Measurements from ENCODE around the gene PSMC5.
"Not testable (repeated sequence)": the region's sequence is repeated elsewhere in the genome, so short reads cannot be mapped to it uniquely, and the experiment has no call there.

PSMC5 gene

GRCh38 chr17:63841350-63842172 is 14.3 kb downstream of the PSMC5 start:
- no peak for DNase-seq

DNA sequence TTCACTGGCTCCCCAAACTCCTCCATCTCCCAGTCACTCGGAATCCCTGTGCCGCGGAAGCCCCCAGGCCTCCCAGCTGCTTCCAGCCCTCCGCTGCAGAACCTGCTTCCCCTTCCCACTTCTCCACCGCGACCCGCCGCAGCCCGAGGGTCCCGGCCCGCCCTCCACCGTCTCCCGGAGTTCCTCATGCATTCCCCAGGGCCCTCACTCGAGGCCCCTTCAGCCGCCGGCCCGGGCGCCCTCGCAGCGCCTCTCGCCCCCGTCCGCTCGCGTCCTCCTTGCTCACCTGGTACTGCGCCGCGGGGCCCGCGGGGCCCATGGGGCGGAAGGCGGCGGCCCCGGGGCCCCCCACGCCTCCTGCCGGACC is 14.9 kb downstream of the PSMC5 start:
- DNase-seq: no peak

GRCh38 chr17:63842540-63843386 is 15.5 kb downstream of the PSMC5 start, which contains the start of gene SMARCD2:
Gene SMARCD2 (minus strand): TSS chr17:63842685. CDS start chr17:63842674, 11 bp downstream.
- peak; percentile 97 for DNase-seq

DNA sequence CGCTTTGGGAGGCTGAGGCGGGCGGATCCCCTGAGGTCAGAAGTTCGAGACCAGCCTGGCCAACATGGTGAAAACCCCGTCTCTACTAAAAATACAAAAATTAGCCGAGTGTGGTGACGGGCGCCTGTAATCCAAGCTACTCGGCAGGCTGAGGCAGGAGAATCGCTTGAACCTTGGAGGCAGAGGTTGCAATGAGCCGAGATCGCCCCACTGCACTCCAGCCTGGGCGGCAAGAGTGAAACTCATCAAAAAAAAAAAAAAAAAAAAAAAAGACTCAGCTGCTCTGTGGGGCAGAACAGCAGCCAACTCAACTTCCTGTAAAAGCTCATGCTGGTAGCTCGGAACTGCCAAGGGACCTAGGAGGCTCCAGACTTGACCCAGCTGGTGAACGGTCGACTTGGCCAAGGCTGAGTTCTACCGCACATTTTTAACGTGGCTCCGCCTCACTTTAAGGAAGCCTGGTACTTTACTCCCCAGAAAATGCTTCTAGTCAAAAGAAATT is 16.2 kb downstream of the PSMC5 start:
- DNase-seq: not testable (repeated sequence)

GRCh38 chr17:63843910-63844677 is 16.9 kb downstream of the PSMC5 start:
- no peak for DNase-seq

DNA sequence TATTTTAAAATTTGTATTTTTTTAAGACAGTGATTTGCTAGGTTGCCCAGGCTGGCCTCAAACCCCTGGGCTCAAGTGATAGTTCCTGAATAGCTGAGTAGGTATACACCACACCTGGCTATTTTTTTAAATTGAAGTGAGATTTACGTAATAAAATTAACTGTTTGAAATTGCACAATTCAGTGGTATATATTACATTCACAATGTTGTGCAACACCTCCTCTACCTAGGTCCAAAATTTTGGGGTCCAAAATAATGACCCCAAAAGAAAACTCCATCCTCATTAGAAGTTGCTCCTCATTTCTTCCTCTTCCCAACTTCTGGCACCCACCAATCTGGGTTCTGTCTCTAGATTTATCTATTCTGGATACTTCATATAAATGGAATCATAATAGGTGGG is 18.3 kb downstream of the PSMC5 start:
- no peak for DNase-seq

GRCh38 chr17:63847525-63848249 is 20.5 kb downstream of the PSMC5 start:
- DNase-seq: no peak

GRCh38 chr17:63848834-63849689 is 21.8 kb downstream of the PSMC5 start:
- DNase-seq: no peak

DNA sequence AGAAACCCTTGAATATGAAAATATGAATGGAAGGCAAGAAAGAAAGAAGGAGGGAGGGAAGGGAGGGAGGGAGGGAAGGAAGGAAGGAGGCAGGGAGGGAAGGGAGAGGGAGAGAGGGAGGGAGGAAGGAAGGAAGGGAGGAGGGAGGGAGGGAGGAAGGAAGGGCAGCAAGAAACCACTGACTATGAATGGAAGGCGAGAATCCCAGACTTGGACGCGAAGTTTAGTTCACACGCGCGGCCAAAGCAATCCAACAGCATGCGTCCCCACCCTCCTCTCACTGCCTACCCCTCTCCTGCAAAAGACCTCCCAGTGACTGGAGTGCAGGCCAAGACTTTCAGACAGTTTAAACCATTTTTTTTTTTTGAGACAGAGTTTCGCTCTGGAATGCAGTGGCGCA is 23.2 kb downstream of the PSMC5 start:
- DNase-seq: no peak

- DNase-seq: no peak
These were observed 26.0 kb downstream of the PSMC5 start for GRCh38 chr17:63853260-63853659.

DNA sequence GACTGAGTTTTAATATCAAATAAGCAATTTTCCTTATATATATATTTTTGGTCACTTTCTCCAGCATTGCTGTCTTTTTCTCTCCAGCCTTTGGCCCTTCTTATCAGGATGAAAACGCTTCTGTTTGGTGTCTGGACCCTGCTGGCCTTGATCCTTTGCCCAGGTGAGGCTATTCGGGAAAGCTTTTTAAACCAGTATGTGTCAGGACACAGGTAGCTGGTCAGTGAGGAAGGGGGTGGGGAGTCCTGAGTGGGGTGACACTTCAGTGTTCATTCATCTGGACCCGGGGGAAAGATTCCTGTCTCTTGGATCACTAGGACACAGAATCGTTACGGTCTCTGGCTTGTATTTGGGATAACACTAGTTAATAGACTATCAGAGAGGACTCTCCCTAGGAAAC is 27.5 kb downstream of the PSMC5 start:
- no peak for DNase-seq

- no peak for DNase-seq
These were observed 28.0 kb downstream of the PSMC5 start for GRCh38 chr17:63855185-63855584.

DNA sequence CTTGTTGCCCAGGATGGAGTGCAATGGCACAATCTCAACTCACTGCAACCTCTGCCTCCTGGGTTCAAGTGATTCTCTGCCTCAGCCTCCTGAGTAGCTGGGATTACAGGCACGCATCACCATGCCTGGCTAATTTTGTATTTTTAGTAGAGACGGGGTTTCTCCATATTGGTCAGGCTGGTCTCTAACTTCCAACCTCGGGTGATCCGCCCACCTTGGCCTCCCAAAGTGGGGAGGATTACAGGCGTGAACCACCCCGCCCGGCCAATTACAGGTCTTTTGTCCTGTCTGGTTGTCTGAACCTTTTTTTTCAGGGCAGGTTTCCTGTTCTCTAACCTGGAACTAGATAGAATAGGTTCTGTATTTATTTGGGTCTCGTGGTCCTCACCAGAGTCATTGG is 29.2 kb downstream of the PSMC5 start:
- not testable (repeated sequence) for DNase-seq

- no peak for DNase-seq
These were observed 32.0 kb downstream of the PSMC5 start for GRCh38 chr17:63859257-63859656.

- not testable (repeated sequence) for DNase-seq
These were observed 39.4 kb downstream of the PSMC5 start for GRCh38 chr17:63866625-63867024.

GRCh38 chr17:63869491-63870291 is 42.5 kb downstream of the PSMC5 start:
- not testable (repeated sequence) for DNase-seq

DNA sequence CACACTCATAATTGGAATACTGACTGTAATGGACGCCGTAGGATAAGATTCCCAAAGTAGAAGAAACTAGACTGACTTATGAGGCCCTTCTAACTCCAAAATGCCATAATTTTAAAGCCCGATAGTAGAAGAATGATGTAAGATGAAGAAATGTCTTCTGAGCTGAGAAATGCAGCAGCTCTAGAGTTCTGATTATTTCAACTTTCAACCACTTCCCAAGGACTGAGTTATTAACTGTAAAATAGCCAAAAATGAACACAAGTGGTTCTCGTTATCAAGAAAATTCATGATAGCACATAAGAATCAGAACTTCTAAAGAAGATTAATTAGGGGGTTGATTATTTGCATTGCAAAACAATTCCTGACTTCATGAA is 43.0 kb downstream of the PSMC5 start:
- not testable (repeated sequence) for DNase-seq

DNA sequence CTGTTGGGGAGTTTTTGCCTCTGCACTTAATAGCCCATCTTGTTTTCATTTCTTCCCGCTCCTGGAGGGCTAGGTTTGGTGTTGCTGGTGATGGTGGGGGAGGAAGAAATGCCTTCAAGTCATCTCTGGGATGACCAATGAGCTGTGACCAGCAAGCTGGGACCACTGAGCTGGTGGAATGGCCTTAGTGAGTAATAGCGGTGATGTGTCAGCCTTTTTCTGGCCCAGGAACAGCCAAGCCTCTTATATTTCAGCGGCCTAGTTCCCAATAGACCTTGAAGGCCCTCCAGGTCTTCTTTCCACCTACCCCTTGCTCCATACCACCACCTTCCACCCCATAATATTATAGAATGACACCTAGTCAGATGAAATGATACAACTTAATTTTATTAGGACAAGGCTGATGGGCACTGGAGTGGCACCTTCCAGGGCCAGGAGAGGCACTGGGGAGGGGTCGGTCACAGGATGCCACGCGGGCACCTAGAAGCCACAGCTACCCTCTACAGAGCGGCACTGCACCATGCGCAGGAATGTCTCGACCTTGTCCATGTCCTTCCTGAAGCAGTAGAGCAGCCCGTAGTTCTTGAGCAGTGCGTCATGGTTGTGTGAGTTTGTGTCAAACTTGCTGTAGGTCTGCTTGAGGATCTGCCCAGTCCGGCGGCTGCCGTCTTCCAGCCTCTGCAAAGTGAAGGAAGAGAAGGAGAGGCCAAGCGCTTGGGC is 44.6 kb downstream of the PSMC5 start:
- not testable (repeated sequence) for DNase-seq

DNA sequence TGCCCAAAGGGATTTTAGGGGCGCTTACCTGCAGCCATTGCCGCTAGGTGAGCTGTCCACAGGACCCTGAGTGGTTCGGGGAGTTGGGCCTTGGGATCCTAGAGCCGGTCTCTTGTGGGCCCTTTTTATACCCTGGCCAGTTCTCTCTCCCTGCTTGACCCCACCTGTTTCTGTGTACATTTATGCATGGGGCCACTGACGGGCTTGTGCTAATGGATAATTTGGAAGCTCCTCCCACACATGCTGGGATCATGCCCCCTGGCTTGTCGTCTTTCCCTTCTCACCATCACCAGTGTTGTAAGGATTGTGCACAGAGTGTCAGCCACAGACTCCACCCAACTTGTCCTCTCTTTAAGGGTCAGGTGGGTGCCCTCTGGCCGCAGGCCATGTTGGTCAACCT is 46.3 kb downstream of the PSMC5 start, which contains the start of gene CSH2:
Gene CSH2 (minus strand): TSS at position 101 of the 400 bp plus-strand sequence. CDS start 63 bp downstream, at position 38.
- not testable (repeated sequence) for DNase-seq

Measured in NCI-H1694 (cell line).